ENCODE measurements around the gene RARG. TPM values are rescaled to one million over a fixed set of nuclear protein-coding genes. Genes with fewer than 3 reads are reported as not detected.

The RARG gene
- total RNA-seq, 4 donors from 2014 or later, result 160 to 207 (median 199) TPM

GRCh38 chr12:53161119-53161911, 70.7 kb downstream of the RARG start:
- intact Hi-C loops (cut with DNase I; ENCODE audit: low total_unique reads), result no loop called here
- no peak for TF ChIP-seq POLR2A (IDR thresholded peaks at IDR 0.05)
- TF ChIP-seq CTCF (IDR thresholded peaks at IDR 0.05), result no peak
- DNase-seq (ENCODE audit: low spot score in 2 of 2), result peak in 1 of 2 donors; percentile 68
- WGBS, 2 donors, result 93 to 94% methylated on average over 8 of the region's 8 CpGs
- no peak overlapping the region for H3K4me3 ChIP-seq (ENCODE audit: low read depth, poor library complexity, severe bottlenecking)

GRCh38 chr12:53160673-53161072, 71.3 kb downstream of the RARG start:
- TF ChIP-seq CTCF (IDR thresholded peaks at IDR 0.05) (no peak), POLR2A (IDR thresholded peaks at IDR 0.05) (no peak)
- intact Hi-C loops (cut with DNase I; ENCODE audit: low total_unique reads), result no loop called here
- peak in 1 of 2 donors; percentile 69 for DNase-seq (ENCODE audit: low spot score in 2 of 2)
- H3K4me3 ChIP-seq (ENCODE audit: low read depth, poor library complexity, severe bottlenecking), result no peak overlapping the region
- 77 to 85% methylated on average over 2 of the region's 2 CpGs for WGBS, 2 donors

Other genes with a start within 250 kb of the RARG start
- 100 to 1,000 TPM; 499 to 623 (median 546) TPM for gene EIF4B, start 225.8 kb downstream of the RARG start, total RNA-seq
- 10 to 100 TPM; 21.8 to 87.1 (median 65.9) TPM for gene TNS2, start 182.1 kb downstream of the RARG start, total RNA-seq
- gene SPRYD3, start 152.8 kb downstream of the RARG start, total RNA-seq, result 10 to 100 TPM; 21.0 to 39.5 (median 28.4) TPM
- 100 to 1,000 TPM in 1 of 4 donors, 10 to 100 TPM in 3; 22.0 to 508 (median 68.9) TPM for gene IGFBP6, start 134.5 kb downstream of the RARG start, total RNA-seq
- gene SOAT2, start 128.7 kb downstream of the RARG start, total RNA-seq, result under 1 TPM in 2 of 4 donors, not detected in 2; 0.26 to 0.63 TPM
- 10 to 100 TPM in 1 of 4 donors, 1 to 10 TPM in 3; 6.1 to 12.1 (median 8.4) TPM for gene ZNF740, start 51.5 kb downstream of the RARG start, total RNA-seq
- 10 to 100 TPM in 3 of 4 donors, 1 to 10 TPM in 1; 7.2 to 33.6 (median 19.2) TPM for gene CSAD, start 51.3 kb downstream of the RARG start, total RNA-seq
- 10 to 100 TPM in 1 of 4 donors, 1 to 10 TPM in 3; 6.5 to 13.2 (median 7.8) TPM for gene ITGB7, start 25.0 kb downstream of the RARG start, total RNA-seq
- gene ESPL1, start 36.1 kb upstream of the RARG start, total RNA-seq, result 10 to 100 TPM in 1 of 4 donors, 1 to 10 TPM in 3; 4.7 to 13.6 (median 5.8) TPM
- gene PFDN5, start 63.3 kb upstream of the RARG start, total RNA-seq, result 100 to 1,000 TPM; 522 to 562 (median 543) TPM
- 10 to 100 TPM; 39.2 to 53.5 (median 46.8) TPM for gene MYG1, start 67.5 kb upstream of the RARG start, total RNA-seq
- 10 to 100 TPM; 41.4 to 47.1 (median 44.8) TPM for gene AAAS, start 89.4 kb upstream of the RARG start, total RNA-seq
- not detected for gene SP7, start 104.1 kb upstream of the RARG start, total RNA-seq
- 100 to 1,000 TPM in 2 of 4 donors, 10 to 100 TPM in 2; 89.6 to 111 (median 100) TPM for gene SP1, start 148.0 kb upstream of the RARG start, total RNA-seq
- under 1 TPM in 1 of 4 donors, not detected in 3; 0.62 TPM for gene AMHR2, start 191.6 kb upstream of the RARG start, total RNA-seq
- 10 to 100 TPM; 33.2 to 62.6 (median 49.9) TPM for gene PRR13, start 209.5 kb upstream of the RARG start, total RNA-seq
- gene PCBP2, start 219.9 kb upstream of the RARG start, total RNA-seq, result 100 to 1,000 TPM; 343 to 507 (median 389) TPM